Astrocyte of the cerebellum (primary cell): ENCODE data around the gene GPRC5C.

Experiments
- DNase-seq: peaks from one replicate; pipeline ENCODE4 v3.0.0-alpha.2; 2011; ENCODE audit warnings: low read depth
- H3K4me3 ChIP-seq: 2 replicates; pipeline ENCODE4 v1.5.1; 2011; ENCODE audit warnings: mild to moderate bottlenecking, low read depth, low read length, moderate library complexity
- in situ Hi-C: cut with HindIII; loops from 2 replicates; pipeline ENCODE4 v1.10.0; 2017; ENCODE audit warnings: low sequenced_read_pairs
- TF ChIP-seq, protein P1 (sequence below): IDR thresholded peaks from 2 replicates; pipeline ENCODE4 v1.5.1; 2012; ENCODE audit warnings: low read length, low read depth, moderate library complexity, mild to moderate bottlenecking; ENCODE audit errors: missing control alignments

GPRC5C gene, protein sequence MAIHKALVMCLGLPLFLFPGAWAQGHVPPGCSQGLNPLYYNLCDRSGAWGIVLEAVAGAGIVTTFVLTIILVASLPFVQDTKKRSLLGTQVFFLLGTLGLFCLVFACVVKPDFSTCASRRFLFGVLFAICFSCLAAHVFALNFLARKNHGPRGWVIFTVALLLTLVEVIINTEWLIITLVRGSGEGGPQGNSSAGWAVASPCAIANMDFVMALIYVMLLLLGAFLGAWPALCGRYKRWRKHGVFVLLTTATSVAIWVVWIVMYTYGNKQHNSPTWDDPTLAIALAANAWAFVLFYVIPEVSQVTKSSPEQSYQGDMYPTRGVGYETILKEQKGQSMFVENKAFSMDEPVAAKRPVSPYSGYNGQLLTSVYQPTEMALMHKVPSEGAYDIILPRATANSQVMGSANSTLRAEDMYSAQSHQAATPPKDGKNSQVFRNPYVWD

DNA sequence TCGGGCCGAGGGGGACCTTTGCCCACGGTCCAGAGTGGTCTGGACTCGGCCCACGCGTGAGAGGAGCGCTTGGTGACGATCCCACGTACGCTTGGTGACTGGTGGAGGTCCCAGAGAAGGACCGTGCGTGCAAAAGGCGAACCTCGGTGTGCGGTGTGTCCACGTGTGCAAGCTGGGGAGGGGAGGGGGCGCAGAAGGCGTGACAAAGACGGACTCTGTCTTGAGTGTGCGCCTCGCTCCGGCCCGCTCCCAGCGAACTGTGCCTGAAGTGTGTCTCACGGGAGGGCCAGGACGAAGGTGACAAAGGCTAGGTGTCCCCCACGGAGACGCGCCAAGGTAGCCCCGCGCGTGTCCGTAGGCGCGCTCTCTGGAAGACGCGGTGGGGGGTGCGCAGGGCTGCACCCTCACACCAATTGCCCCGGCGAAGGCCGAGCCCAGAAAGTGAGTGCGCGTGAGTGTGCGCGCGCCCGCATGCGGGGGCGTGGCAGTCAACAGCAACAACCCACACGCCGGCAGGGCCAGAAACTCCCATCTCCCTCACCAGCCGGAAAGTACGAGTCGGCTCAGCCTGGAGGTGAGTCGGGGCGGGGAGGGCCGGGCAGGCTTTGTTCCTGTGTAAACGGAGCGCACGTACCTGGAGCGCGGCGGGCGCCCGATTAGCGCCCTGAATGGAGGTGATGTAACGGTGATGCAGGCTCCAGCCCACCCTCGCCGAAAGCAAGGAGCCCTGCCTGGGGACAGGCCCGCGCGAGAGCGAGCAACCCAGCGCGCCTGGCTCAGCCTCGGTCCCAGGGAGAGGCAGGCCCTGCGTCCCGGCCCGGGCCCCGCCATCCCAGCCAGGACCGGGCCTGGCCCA, at the start of gene GPRC5C:
Gene GPRC5C, plus strand, starts transcription at position 521 of the 856 bp plus-strand sequence. CDS start 7,689 bp downstream, outside the sequence.
- TF ChIP-seq, protein P1, sequence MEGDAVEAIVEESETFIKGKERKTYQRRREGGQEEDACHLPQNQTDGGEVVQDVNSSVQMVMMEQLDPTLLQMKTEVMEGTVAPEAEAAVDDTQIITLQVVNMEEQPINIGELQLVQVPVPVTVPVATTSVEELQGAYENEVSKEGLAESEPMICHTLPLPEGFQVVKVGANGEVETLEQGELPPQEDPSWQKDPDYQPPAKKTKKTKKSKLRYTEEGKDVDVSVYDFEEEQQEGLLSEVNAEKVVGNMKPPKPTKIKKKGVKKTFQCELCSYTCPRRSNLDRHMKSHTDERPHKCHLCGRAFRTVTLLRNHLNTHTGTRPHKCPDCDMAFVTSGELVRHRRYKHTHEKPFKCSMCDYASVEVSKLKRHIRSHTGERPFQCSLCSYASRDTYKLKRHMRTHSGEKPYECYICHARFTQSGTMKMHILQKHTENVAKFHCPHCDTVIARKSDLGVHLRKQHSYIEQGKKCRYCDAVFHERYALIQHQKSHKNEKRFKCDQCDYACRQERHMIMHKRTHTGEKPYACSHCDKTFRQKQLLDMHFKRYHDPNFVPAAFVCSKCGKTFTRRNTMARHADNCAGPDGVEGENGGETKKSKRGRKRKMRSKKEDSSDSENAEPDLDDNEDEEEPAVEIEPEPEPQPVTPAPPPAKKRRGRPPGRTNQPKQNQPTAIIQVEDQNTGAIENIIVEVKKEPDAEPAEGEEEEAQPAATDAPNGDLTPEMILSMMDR: no peak
- H3K4me3 ChIP-seq: peak within 1 kb of the TSS; percentile 43
- in situ Hi-C loops: no loop called here
- no peak for DNase-seq

DNA sequence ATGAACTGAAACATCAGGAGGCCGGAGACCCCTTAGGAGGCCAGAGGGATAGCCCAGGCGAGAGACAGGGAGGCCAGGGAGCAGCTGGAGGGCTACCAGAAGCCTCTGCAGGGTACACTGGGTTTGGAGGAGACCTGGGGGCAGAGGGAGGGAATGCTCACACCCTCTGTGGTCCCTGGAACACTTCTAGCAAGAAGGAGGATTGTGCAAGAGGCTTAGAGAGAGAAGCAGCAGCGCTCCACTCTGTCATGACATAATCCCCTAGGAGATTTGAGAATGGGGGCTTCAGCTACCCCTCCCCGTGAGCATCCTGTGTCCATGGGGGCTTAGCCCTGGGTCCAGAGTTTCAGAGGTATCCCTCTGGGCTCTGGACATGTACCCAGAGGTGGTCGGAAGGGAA, 48.7 kb upstream of the GPRC5C start:
- no peak for DNase-seq
- TF ChIP-seq, protein P1: no peak
- H3K4me3 ChIP-seq: no peak overlapping the region
- in situ Hi-C loops: no loop called here

DNA sequence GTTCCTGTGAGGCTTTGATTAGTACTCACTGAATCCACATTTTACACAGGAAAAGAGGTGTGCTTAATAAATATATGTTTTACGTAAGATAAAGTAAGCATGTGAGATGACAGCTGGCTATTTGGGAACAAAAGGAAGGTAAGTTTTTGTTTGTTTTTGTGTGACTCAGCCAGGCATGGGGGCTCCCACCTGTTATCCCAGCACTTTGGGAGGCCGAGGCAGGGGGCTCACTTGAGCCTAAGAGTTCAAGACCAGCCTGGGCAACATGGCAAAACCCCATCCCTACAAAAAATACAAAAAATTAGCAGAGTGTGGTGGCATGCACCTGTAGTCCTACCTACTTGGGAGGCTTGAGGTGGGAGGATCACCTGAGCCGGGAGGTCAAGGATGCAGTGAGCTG, 46.7 kb upstream of the GPRC5C start:
- DNase-seq: no peak
- in situ Hi-C loops: loop anchor here (5.0 kb wide), 1 partner anchor 92 kb away; no protein-coding TSS in a partner anchor
- no peak overlapping the region for H3K4me3 ChIP-seq
- TF ChIP-seq, protein P1: no peak

DNA sequence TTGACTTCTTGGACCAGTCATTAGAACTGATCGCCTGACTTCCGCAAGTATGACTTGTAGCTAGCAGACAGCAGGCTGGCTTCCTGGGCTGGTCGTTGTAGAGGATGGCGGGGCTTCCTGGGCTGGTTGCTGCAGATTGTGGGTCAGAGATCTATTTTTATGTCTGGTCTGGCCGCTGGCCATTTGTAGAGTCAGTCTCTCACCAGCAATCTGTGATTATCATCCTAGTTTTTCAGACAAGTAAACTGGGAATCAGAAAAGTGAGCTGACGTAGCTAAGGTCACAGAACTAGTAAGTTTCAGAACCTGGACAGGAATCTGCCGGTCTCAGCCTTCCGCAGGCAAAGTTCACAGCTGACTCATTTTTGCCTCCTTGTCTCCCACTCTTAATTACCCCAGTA, 45.5 kb upstream of the GPRC5C start:
- DNase-seq: no peak
- TF ChIP-seq, protein P1: no peak
- in situ Hi-C loops: loop anchor here (5.0 kb wide), 1 partner anchor 91 kb away; no protein-coding TSS in a partner anchor
- H3K4me3 ChIP-seq: no peak overlapping the region

DNA sequence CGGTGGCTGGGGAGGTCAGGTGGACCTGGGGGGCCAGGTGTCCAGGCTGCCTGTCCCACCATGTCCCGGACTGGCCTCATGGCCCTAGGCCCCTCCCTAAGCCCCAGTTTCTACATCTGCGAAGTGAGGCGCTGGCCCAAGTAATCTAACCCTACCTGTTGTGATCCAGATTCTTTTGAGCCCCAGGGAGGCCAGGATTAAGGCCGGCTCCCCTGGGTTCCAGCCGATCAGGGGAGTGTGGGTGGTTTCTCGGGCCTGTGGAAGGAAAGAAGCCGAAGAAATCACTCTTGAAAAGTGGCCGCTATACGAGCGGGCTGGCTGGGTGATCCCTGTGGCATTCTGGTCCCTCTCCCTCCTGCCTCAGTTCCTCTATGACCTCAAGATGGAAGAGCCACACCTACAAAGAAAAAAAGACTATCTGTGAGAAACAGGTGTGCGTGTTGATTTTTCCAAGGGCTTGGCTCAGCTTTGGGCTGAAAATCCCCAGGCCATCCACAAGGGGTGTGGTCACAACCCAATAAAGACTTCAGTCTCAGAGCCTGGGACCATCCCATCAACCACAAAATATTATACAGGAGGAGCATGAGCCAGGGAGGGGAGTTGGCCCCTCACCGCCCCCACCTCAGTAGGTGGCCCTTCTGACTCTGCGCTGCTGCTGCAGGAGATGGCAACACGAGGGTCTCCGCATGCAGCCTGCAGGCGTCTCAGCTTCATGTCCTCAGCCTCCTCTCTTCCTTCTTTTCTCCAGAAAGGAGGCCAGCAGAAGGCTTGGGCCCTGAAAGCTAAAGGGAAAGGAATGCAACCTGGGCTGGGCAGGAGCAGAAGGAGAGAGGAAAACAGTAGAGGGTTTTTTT, 44.3 kb upstream of the GPRC5C start:
- in situ Hi-C loops: loop anchor here (5.0 kb wide), 1 partner anchor 90 kb away; no protein-coding TSS in a partner anchor
- no peak overlapping the region for H3K4me3 ChIP-seq
- no peak for DNase-seq
- TF ChIP-seq, protein P1: no peak
